OCI-LY7 (cell line): ENCODE measurements around the gene GRK3. TPM values are rescaled to one million over a fixed set of nuclear protein-coding genes. Genes with fewer than 3 reads are reported as not detected.

Experiments used
- BruUV-seq: library from RNA; stranded (reverse); fragments of 400-500 nt; replicated peaks from 2 replicates; lab custom pipeline; 2021; lab: Mats Ljungman, UMichigan
- CTCF ChIA-PET: fragments of 300-600 bp; sonication (Branson Sonifier 250); formaldehyde crosslinking; loops from one replicate; lab custom pipeline; 2022; ENCODE audit warnings: antibody characterized with exemption; ENCODE audit not compliant: unreplicated experiment; lab: Charles Lee
- POLR2A ChIA-PET: fragments of 300-600 bp; sonication (Branson Sonifier 250); formaldehyde crosslinking; loops from one replicate; lab custom pipeline; 2022; ENCODE audit warnings: antibody characterized with exemption; lab: Charles Lee
- DNase-seq: peaks from one replicate; pipeline ENCODE4 v3.0.0-alpha.2; 2015; ENCODE audit warnings: low spot score
- H2AFZ ChIP-seq: fragments of 200-600 bp; sonication (generic), shearing (Covaris generic); 2 replicates; pipeline ENCODE4 v1.6.1; 2014; ENCODE audit warnings: mild to moderate bottlenecking, antibody characterized with exemption, low read length, moderate library complexity
- H3K27ac ChIP-seq: fragments of 200-600 bp; sonication (generic); 2 replicates; pipeline ENCODE4 v1.5.1; 2014; ENCODE audit warnings: mixed run types, low read depth, mild to moderate bottlenecking, moderate library complexity, low read length, inconsistent platforms; ENCODE audit not compliant: poor library complexity, severe bottlenecking
- H3K36me3 ChIP-seq: fragments of 200-600 bp; sonication (generic); 2 replicates; pipeline ENCODE4 v1.6.1; 2014; ENCODE audit warnings: mild to moderate bottlenecking, antibody characterized with exemption, low read length, moderate library complexity, mixed read lengths; ENCODE audit not compliant: insufficient read depth
- H3K4me1 ChIP-seq: fragments of 200-600 bp; sonication (generic); 2 replicates; pipeline ENCODE4 v1.5.1; 2014; ENCODE audit warnings: mild to moderate bottlenecking, low read length; ENCODE audit not compliant: insufficient read depth, poor library complexity, severe bottlenecking
- H3K4me2 ChIP-seq: fragments of 200-600 bp; sonication (generic); 2 replicates; pipeline ENCODE4 v1.6.1; 2014; ENCODE audit warnings: mild to moderate bottlenecking, low read length
- H3K4me3 ChIP-seq: fragments of 200-600 bp; sonication (generic); 2 replicates; pipeline ENCODE4 v1.5.1; 2014; ENCODE audit warnings: mild to moderate bottlenecking, low read depth, low read length; ENCODE audit not compliant: poor library complexity, severe bottlenecking
- H3K79me2 ChIP-seq: fragments of 200-600 bp; sonication (generic); 2 replicates; pipeline ENCODE4 v1.6.1; 2016; ENCODE audit warnings: low read depth, mild to moderate bottlenecking, low read length, moderate library complexity, mixed read lengths; ENCODE audit not compliant: insufficient read depth
- H3K9me2 ChIP-seq: fragments of 200-600 bp; sonication (generic); 2 replicates; pipeline ENCODE4 v1.6.1; 2016; ENCODE audit warnings: mild to moderate bottlenecking, low read length, mixed read lengths; ENCODE audit not compliant: insufficient read depth
- H3K9me3 ChIP-seq: fragments of 200-600 bp; sonication (generic); 2 replicates; pipeline ENCODE4 v1.6.1; 2014; ENCODE audit warnings: mild to moderate bottlenecking, mixed run types, low read length, mixed read lengths
- H4K20me1 ChIP-seq: fragments of 200-600 bp; sonication (generic); 2 replicates; pipeline ENCODE4 v1.6.1; 2014; ENCODE audit warnings: mild to moderate bottlenecking, antibody characterized with exemption, low read length, moderate library complexity, mixed read lengths; ENCODE audit not compliant: insufficient read depth
- CTCF ChIP-seq: fragments of 200-600 bp; sonication (generic); conservative IDR thresholded peaks from 2 replicates; pipeline ENCODE4 v1.5.1; 2014; ENCODE audit warnings: mild to moderate bottlenecking, antibody characterized with exemption, low read length, moderate library complexity, mixed read lengths
- EZH2phosphoT487 ChIP-seq: fragments of 200-600 bp; sonication (generic); IDR thresholded peaks from 2 replicates; pipeline ENCODE4 v1.6.1; 2018; ENCODE audit warnings: low read depth, borderline replicate concordance, mild to moderate bottlenecking, mixed run types, antibody characterized with exemption, low read length, moderate library complexity, mixed read lengths
- intact Hi-C: fragments of 100-400 bp; cut with micrococcal nuclease; formaldehyde crosslinking; loops from one replicate; pipeline ENCODE4 v1.10.0; 2022; ENCODE audit not compliant: unreplicated experiment
- total RNA-seq, 2 experiments: library from RNA; depleted of rRNA in 1 of 2; stranded (reverse); fragments of >200 nt in 1 of 2; shearing (Covaris generic) in 1 of 2; gene quantifications; 2 replicates each; pipeline ENCODE4 v1.2.3, GENCODE V29; 2014 to 2022

GRK3 gene
- total RNA-seq, 2 experiments from 2014 or later: 14.2 to 39.3 TPM

- no TSS peak for BruUV-seq
- H3K4me1 ChIP-seq: no peaks in the 10 kb centered on the region
- POLR2A ChIA-PET: no interaction called here
These were observed 190.2 kb downstream of the GRK3 start for GRCh38 chr22:25754527-25755202.

GRCh38 chr22:25757686-25758085 is 193.2 kb downstream of the GRK3 start:
- CTCF ChIA-PET: no interaction called here
- no peak overlapping the region for H3K4me3 ChIP-seq
- H3K9me2 ChIP-seq: no peaks in the 10 kb centered on the region
- no peaks in the 10 kb centered on the region for H3K4me1 ChIP-seq
- no peaks in the 10 kb centered on the region for H3K9me3 ChIP-seq
- H3K36me3 ChIP-seq: no peaks in the 10 kb centered on the region
- DNase-seq: no peak
- no TSS peak for BruUV-seq
- H3K79me2 ChIP-seq: no peaks in the 10 kb centered on the region
- intact Hi-C loops: no loop called here
- TF ChIP-seq CTCF: no peak
- TF ChIP-seq EZH2phosphoT487: no peak
- no peak overlapping the region for H3K27ac ChIP-seq
- POLR2A ChIA-PET: interaction anchor here (0.7 kb wide), 2 partner anchors 457 to 1861 kb away, joined by 3 to 4 read pairs; no protein-coding TSS in a partner anchor
- H3K4me2 ChIP-seq: no peak overlapping the region
- H2AFZ ChIP-seq: no peak overlapping the region
- H4K20me1 ChIP-seq: no peaks in the 10 kb centered on the region

More at GRCh38 chr22:25754527-25755202, 190.2 kb downstream of the GRK3 start:
- CTCF ChIA-PET: no interaction called here
- no peak overlapping the region for H3K27ac ChIP-seq
- H3K4me2 ChIP-seq: no peak overlapping the region
- no peaks in the 10 kb centered on the region for H3K9me2 ChIP-seq
- DNase-seq: no peak
- no peaks in the 10 kb centered on the region for H3K9me3 ChIP-seq
- intact Hi-C loops: no loop called here
- H2AFZ ChIP-seq: no peak overlapping the region
- TF ChIP-seq EZH2phosphoT487 (no peak), CTCF (no peak)
- H4K20me1 ChIP-seq: no peaks in the 10 kb centered on the region
- no peak overlapping the region for H3K4me3 ChIP-seq
- no peaks in the 10 kb centered on the region for H3K79me2 ChIP-seq
- H3K36me3 ChIP-seq: no peaks in the 10 kb centered on the region

- ChIA-PET CTCF (no interaction called here), POLR2A (interaction anchor here (0.7 kb wide), 1 partner anchor 1861 kb away, joined by 3 read pairs; no protein-coding TSS in a partner anchor)
- no peak for DNase-seq
- H3K9me2 ChIP-seq: no peaks in the 10 kb centered on the region
- BruUV-seq: no TSS peak
- H3K4me2 ChIP-seq: no peak overlapping the region
- intact Hi-C loops: no loop called here
- H3K4me3 ChIP-seq: no peak overlapping the region
- H3K4me1 ChIP-seq: no peaks in the 10 kb centered on the region
- no peaks in the 10 kb centered on the region for H3K36me3 ChIP-seq
- TF ChIP-seq CTCF (no peak), EZH2phosphoT487 (no peak)
- H3K9me3 ChIP-seq: no peaks in the 10 kb centered on the region
- no peaks in the 10 kb centered on the region for H4K20me1 ChIP-seq
- no peak overlapping the region for H3K27ac ChIP-seq
- H2AFZ ChIP-seq: no peak overlapping the region
- no peaks in the 10 kb centered on the region for H3K79me2 ChIP-seq
These were observed 193.8 kb downstream of the GRK3 start for GRCh38 chr22:25758316-25758715.
